ENCODE measurements around the gene RIMBP2. TPM values are rescaled to one million over a fixed set of nuclear protein-coding genes. Genes with fewer than 3 reads are reported as not detected.

RIMBP2 gene
- total and polyA plus RNA-seq, 9 of the 15 experiments (the other 6 are each of a cell fraction or from before 2014, with no cell fraction given) = not detected

GRCh38 chr12:130764475-130765185 lies 48.5 kb upstream of the RIMBP2 start (continued):
- TF ChIP-seq ZNF398 (CRISPR knock-in tag; IDR thresholded peaks at IDR 0.05) (no peak), COPS2 (conservative IDR thresholded peaks at IDR 0.05) (no peak), ZNF143 (CRISPR knock-in tag; IDR thresholded peaks at IDR 0.05) (0 out of 2 replicates have a peak, but pooled peaks have one; percentile 9), TCF3 (CRISPR knock-in tag; IDR thresholded peaks at IDR 0.05) (no peak), SMC3 (conservative IDR thresholded peaks at IDR 0.05; ENCODE audit: insufficient read depth, low read depth, low read length) (no peak), FUS (optimal IDR thresholded peaks at IDR 0.05; ENCODE audit: low read depth, low read length) (no peak), SIRT6 (IDR thresholded peaks at IDR 0.05; ENCODE audit: low read depth, low read length) (no peak), NFYB (IDR thresholded peaks at IDR 0.05; ENCODE audit: extremely low read depth, insufficient read length) (no peak), TARDBP (IDR thresholded peaks at IDR 0.05) (peak; percentile 98), FOXP1 (CRISPR knock-in tag; IDR thresholded peaks at IDR 0.05) (peak; percentile 75; the same call in 1 of the 2 replicates), MED1 (CRISPR knock-in tag; IDR thresholded peaks at IDR 0.05; ENCODE audit: borderline replicate concordance) (no peak; the same call in 1 of the 2 replicates), LCOR (CRISPR knock-in tag; IDR thresholded peaks at IDR 0.05) (no peak), SLC30A9 (CRISPR knock-in tag; IDR thresholded peaks at IDR 0.05) (no peak), POLR2H (tag; IDR thresholded peaks at IDR 0.05; ENCODE audit: low read depth) (no peak), MAZ (CRISPR knock-in tag; conservative IDR thresholded peaks at IDR 0.05 in 1 of 2, IDR thresholded peaks at IDR 0.05 in 1 of 2) (no peak), TAF7 (tag; IDR thresholded peaks at IDR 0.05) (0 out of 2 replicates have a peak, but pooled peaks have one; percentile 8), HIVEP1 (CRISPR knock-in tag; IDR thresholded peaks at IDR 0.05) (no peak), ZNF431 (CRISPR knock-in tag; IDR thresholded peaks at IDR 0.05) (no peak), ZBTB8A (IDR thresholded peaks at IDR 0.05; ENCODE audit: partially characterized antibody) (no peak), ZC3H11A (IDR thresholded peaks at IDR 0.05; ENCODE audit: low read depth, low read length) (peak; percentile 83; the same call in 1 of the 2 replicates), ZNF764 (CRISPR knock-in tag; IDR thresholded peaks at IDR 0.05; ENCODE audit: low read depth) (no peak), CREM (IDR thresholded peaks at IDR 0.05; ENCODE audit: low read depth) (peak; percentile 97), HNRNPL (IDR thresholded peaks at IDR 0.05; ENCODE audit: low read depth, low read length) (no peak)
- TF ChIP-seq, protein P1, sequence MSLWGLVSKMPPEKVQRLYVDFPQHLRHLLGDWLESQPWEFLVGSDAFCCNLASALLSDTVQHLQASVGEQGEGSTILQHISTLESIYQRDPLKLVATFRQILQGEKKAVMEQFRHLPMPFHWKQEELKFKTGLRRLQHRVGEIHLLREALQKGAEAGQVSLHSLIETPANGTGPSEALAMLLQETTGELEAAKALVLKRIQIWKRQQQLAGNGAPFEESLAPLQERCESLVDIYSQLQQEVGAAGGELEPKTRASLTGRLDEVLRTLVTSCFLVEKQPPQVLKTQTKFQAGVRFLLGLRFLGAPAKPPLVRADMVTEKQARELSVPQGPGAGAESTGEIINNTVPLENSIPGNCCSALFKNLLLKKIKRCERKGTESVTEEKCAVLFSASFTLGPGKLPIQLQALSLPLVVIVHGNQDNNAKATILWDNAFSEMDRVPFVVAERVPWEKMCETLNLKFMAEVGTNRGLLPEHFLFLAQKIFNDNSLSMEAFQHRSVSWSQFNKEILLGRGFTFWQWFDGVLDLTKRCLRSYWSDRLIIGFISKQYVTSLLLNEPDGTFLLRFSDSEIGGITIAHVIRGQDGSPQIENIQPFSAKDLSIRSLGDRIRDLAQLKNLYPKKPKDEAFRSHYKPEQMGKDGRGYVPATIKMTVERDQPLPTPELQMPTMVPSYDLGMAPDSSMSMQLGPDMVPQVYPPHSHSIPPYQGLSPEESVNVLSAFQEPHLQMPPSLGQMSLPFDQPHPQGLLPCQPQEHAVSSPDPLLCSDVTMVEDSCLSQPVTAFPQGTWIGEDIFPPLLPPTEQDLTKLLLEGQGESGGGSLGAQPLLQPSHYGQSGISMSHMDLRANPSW (CRISPR knock-in tag; IDR thresholded peaks at IDR 0.05) = no peak
- TF ChIP-seq, protein P2, sequence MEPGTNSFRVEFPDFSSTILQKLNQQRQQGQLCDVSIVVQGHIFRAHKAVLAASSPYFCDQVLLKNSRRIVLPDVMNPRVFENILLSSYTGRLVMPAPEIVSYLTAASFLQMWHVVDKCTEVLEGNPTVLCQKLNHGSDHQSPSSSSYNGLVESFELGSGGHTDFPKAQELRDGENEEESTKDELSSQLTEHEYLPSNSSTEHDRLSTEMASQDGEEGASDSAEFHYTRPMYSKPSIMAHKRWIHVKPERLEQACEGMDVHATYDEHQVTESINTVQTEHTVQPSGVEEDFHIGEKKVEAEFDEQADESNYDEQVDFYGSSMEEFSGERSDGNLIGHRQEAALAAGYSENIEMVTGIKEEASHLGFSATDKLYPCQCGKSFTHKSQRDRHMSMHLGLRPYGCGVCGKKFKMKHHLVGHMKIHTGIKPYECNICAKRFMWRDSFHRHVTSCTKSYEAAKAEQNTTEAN (CRISPR knock-in tag; IDR thresholded peaks at IDR 0.05) = no peak; the same call in 1 of the 2 replicates

Data from K562 (cell line).